Prostate gland (tissue), 2 donors: ENCODE results near the gene VAPB.

ENCODE experiments used
- POLR2A ChIP-seq: fragments of 450-650 bp; IDR thresholded peaks from one replicate; pipeline ENCODE4 v1.6.1; 2016; ENCODE audit warnings: antibody characterized with exemption, mild to moderate bottlenecking
- POLR2AphosphoS5 ChIP-seq: sonication (generic); formaldehyde crosslinking; IDR thresholded peaks from one replicate; pipeline ENCODE4 v1.6.1; 2017; ENCODE audit warnings: antibody characterized with exemption
- TF ChIP-seq, protein P1 (sequence below), 4 experiments: fragments of 200-600 bp in 2 of 4; fragments of 450-650 bp in 2 of 4; sonication (generic) in 2 of 4; IDR thresholded peaks; 1 replicate in 3 of 4; 2 replicates in 1 of 4; pipeline ENCODE4 v1.5.1; 2016 to 2019; ENCODE audit warnings: antibody characterized with exemption in 4 of 4, mild to moderate bottlenecking in 2 of 4, moderate library complexity in 2 of 4

- TF ChIP-seq, protein P1, sequence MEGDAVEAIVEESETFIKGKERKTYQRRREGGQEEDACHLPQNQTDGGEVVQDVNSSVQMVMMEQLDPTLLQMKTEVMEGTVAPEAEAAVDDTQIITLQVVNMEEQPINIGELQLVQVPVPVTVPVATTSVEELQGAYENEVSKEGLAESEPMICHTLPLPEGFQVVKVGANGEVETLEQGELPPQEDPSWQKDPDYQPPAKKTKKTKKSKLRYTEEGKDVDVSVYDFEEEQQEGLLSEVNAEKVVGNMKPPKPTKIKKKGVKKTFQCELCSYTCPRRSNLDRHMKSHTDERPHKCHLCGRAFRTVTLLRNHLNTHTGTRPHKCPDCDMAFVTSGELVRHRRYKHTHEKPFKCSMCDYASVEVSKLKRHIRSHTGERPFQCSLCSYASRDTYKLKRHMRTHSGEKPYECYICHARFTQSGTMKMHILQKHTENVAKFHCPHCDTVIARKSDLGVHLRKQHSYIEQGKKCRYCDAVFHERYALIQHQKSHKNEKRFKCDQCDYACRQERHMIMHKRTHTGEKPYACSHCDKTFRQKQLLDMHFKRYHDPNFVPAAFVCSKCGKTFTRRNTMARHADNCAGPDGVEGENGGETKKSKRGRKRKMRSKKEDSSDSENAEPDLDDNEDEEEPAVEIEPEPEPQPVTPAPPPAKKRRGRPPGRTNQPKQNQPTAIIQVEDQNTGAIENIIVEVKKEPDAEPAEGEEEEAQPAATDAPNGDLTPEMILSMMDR (IDR thresholded peaks at IDR 0.05): no peak
- no peak for TF ChIP-seq POLR2A
- no peak for TF ChIP-seq POLR2AphosphoS5
These were observed 27.8 kb downstream of the VAPB start for GRCh38 chr20:58416835-58417234.
